WTC11 (cell line): Measurements from ENCODE around the gene ASB1. TPM values are rescaled to one million over a fixed set of nuclear protein-coding genes. Genes with fewer than 3 reads are reported as not detected.
A peak's percentile ranks its signal among the peaks of the same experiment; 100 is the strongest.

Experiments used
- ATAC-seq: fragments of 200-7000 bp; cut with Tn5 transposase; 2 replicates; pipeline ENCODE4 v1.10.0; 2021; ENCODE audit warnings: mild to moderate bottlenecking, moderate library complexity
- Bru-seq: library from RNA; stranded (reverse); fragments of 400-500 nt; gene quantifications from one replicate; lab custom pipeline; 2021; lab: Mats Ljungman, UMichigan
- CTCF ChIA-PET: fragments of 300-600 bp; sonication (Branson Sonifier 250); formaldehyde crosslinking; loops from one replicate; lab custom pipeline; 2021; ENCODE audit warnings: antibody characterized with exemption; lab: Charles Lee
- POLR2A ChIA-PET: fragments of 350-600 bp; sonication (Branson Sonifier 250); formaldehyde crosslinking; loops from one replicate; lab custom pipeline; 2021; ENCODE audit warnings: antibody characterized with exemption; lab: Charles Lee
- DNase-seq: peaks from one replicate; pipeline ENCODE4 v3.0.0; 2021; ENCODE audit warnings: low spot score
- H3K27ac Mint-ChIP-seq: 2 replicates; pipeline ENCODE4 v1.8.0; 2021; ENCODE audit warnings: mixed read lengths
- H3K27me3 Mint-ChIP-seq: 2 replicates; pipeline ENCODE4 v1.8.0; 2021; ENCODE audit warnings: low read depth, mild to moderate bottlenecking, moderate library complexity, mixed read lengths
- H3K36me3 Mint-ChIP-seq: 2 replicates; pipeline ENCODE4 v1.8.0; 2021; ENCODE audit warnings: mixed read lengths
- H3K4me1 Mint-ChIP-seq: 2 replicates; pipeline ENCODE4 v1.8.0; 2022; ENCODE audit warnings: mixed read lengths
- H3K4me3 Mint-ChIP-seq: 2 replicates; pipeline ENCODE4 v1.8.0; 2021; ENCODE audit warnings: mild to moderate bottlenecking, moderate library complexity, mixed read lengths
- H3K9me3 Mint-ChIP-seq: 2 replicates; pipeline ENCODE4 v1.8.0; 2021; ENCODE audit warnings: mixed read lengths
- ATF2 ChIP-seq: sonication (generic); formaldehyde crosslinking; IDR thresholded peaks from 2 replicates; pipeline ENCODE4 v1.8.1; 2022; ENCODE audit warnings: low read depth, missing genetic modification reagents, borderline replicate concordance
- ATF6 ChIP-seq: sonication (generic); formaldehyde crosslinking; IDR thresholded peaks from 2 replicates; pipeline ENCODE4 v1.8.1; 2023; ENCODE audit warnings: mild to moderate bottlenecking, missing genetic modification reagents
- CDX4 ChIP-seq: fragments of 250-450 bp; sonication (Bioruptor Pico); IDR thresholded peaks from 2 replicates; pipeline ENCODE4 v1.9.0; 2021; ENCODE audit warnings: moderate library complexity, mild to moderate bottlenecking, inconsistent platforms, borderline replicate concordance
- E2F1 ChIP-seq: sonication (generic); formaldehyde crosslinking; IDR thresholded peaks from 2 replicates; pipeline ENCODE4 v1.8.0; 2022; ENCODE audit warnings: mild to moderate bottlenecking, missing genetic modification reagents
- EMX1 ChIP-seq: fragments of 250-450 bp; sonication (Bioruptor Pico); IDR thresholded peaks from 2 replicates; pipeline ENCODE4 v1.8.0; 2021; ENCODE audit warnings: mild to moderate bottlenecking
- ETV6 ChIP-seq: sonication (generic); formaldehyde crosslinking; IDR thresholded peaks from 2 replicates; pipeline ENCODE4 v1.8.1; 2022; ENCODE audit warnings: mild to moderate bottlenecking, missing genetic modification reagents
- GABPB1 ChIP-seq: sonication (generic); formaldehyde crosslinking; IDR thresholded peaks from 2 replicates; pipeline ENCODE4 v1.8.1; 2023; ENCODE audit warnings: mild to moderate bottlenecking, missing genetic modification reagents
- GRHL2 ChIP-seq: fragments of 250-450 bp; sonication (Bioruptor Pico); IDR thresholded peaks from 2 replicates; pipeline ENCODE4 v1.8.0; 2022; ENCODE audit warnings: mild to moderate bottlenecking, moderate library complexity; ENCODE audit not compliant: insufficient replicate concordance, severe bottlenecking
- GTF2I ChIP-seq: fragments of 250-450 bp; sonication (Bioruptor Pico); conservative IDR thresholded peaks from 2 replicates; pipeline ENCODE4 v1.4.0; 2021; ENCODE audit warnings: mild to moderate bottlenecking
- JAZF1 ChIP-seq: fragments of 250-450 bp; sonication (Bioruptor Pico); IDR thresholded peaks from 2 replicates; pipeline ENCODE4 v1.9.0; 2021; ENCODE audit warnings: moderate library complexity, mild to moderate bottlenecking, inconsistent platforms
- MLX ChIP-seq: sonication (generic); formaldehyde crosslinking; IDR thresholded peaks from 2 replicates; pipeline ENCODE4 v1.8.1; 2023; ENCODE audit warnings: mild to moderate bottlenecking, missing genetic modification reagents, moderate library complexity
- NR3C1 ChIP-seq: sonication (generic); formaldehyde crosslinking; conservative IDR thresholded peaks from 2 replicates; pipeline ENCODE4 v1.8.1; 2023; ENCODE audit warnings: low read depth, mild to moderate bottlenecking, missing genetic modification reagents
- PRRX2 ChIP-seq: fragments of 250-450 bp; sonication (Bioruptor Pico); IDR thresholded peaks from 2 replicates; pipeline ENCODE4 v1.8.0; 2021; ENCODE audit warnings: mild to moderate bottlenecking
- TCF7 ChIP-seq: sonication (generic); formaldehyde crosslinking; IDR thresholded peaks from 2 replicates; pipeline ENCODE4 v1.8.0; 2022; ENCODE audit warnings: mild to moderate bottlenecking, low read depth, missing genetic modification reagents, moderate library complexity
- TEAD1 ChIP-seq: sonication (generic); formaldehyde crosslinking; IDR thresholded peaks from 2 replicates; pipeline ENCODE4 v1.8.0; 2022; ENCODE audit warnings: mild to moderate bottlenecking, missing genetic modification reagents
- ZNF281 ChIP-seq: sonication (generic); formaldehyde crosslinking; IDR thresholded peaks from 2 replicates; pipeline ENCODE4 v1.8.0; 2023; ENCODE audit warnings: mild to moderate bottlenecking, missing genetic modification reagents
- ZNF425 ChIP-seq: fragments of 250-450 bp; sonication (Bioruptor Pico); conservative IDR thresholded peaks from 2 replicates; pipeline ENCODE4 v1.9.0; 2021; ENCODE audit warnings: mild to moderate bottlenecking
- ZNF512 ChIP-seq: sonication (generic); formaldehyde crosslinking; IDR thresholded peaks from 2 replicates; pipeline ENCODE4 v1.8.1; 2022; ENCODE audit warnings: missing genetic modification reagents, borderline replicate concordance
- long read RNA-seq, 3 experiments: library from RNA in 1 of 3; library from capped mRNA in 1 of 3; library from polyadenylated mRNA in 1 of 3; unstranded in 2 of 3; stranded (forward) in 1 of 3; transcript quantifications; one replicate each; pipeline ENCODE4 v2.0.0, GENCODE V29; 2021
- total RNA-seq: library from RNA; stranded (reverse); gene quantifications from 3 replicates; pipeline ENCODE4 v1.2.3, GENCODE V29; 2021

Gene ASB1
- 36.2 to 43.9 TPM (median 39.1 TPM) in 3 replicates for total RNA-seq
- percentile 84 among the genes with signal in this experiment for Bru-seq, nascent RNA
- long read RNA-seq, experiment 1, full-length matches to known transcripts = 40 of 74 reads
- long read RNA-seq, experiment 1, partial matches to known transcripts = 3 of 74 reads
- long read RNA-seq, experiment 1, other reads (novel, unspliced or antisense) = 31 of 74 reads
- long read RNA-seq, experiment 2, partial matches to known transcripts = 1 of 31 reads
- long read RNA-seq, experiment 2, other reads (novel, unspliced or antisense) = 27 of 31 reads
- long read RNA-seq, experiment 3, full-length matches to known transcripts = 47 of 67 reads
- long read RNA-seq, experiment 3, partial matches to known transcripts = 2 of 67 reads
- long read RNA-seq, experiment 3, other reads (novel, unspliced or antisense) = 18 of 67 reads

- peak; percentile 80 for DNase-seq
- Mint-ChIP-seq H3K27me3 (no peaks in the 10 kb centered on the region), H3K27ac (peak within 1 kb of the TSS; percentile 97), H3K4me1 (peaks cover 19% of the 10 kb centered on the region), H3K36me3 (no peaks in the 10 kb centered on the region), H3K9me3 (no peaks in the 10 kb centered on the region), H3K4me3 (peak within 1 kb of the TSS; percentile 95)
- CTCF ChIA-PET = interaction anchor here (1.9 kb wide), 1 partner anchor 59 kb away, joined by 7 read pairs; no protein-coding TSS in a partner anchor
- peak; percentile 82 for ATAC-seq
- POLR2A ChIA-PET = no interaction called here
- TF ChIP-seq PRRX2 (CRISPR knock-in tag) (peak; percentile 8; the same call in 1 of the 2 replicates), ZNF425 (CRISPR knock-in tag) (no peak), ATF6 (CRISPR knock-in tag) (no peak), NR3C1 (no peak), MLX (CRISPR knock-in tag) (0 out of 2 replicates have a peak, but pooled peaks have one; percentile 29), ETV6 (CRISPR knock-in tag) (no peak; the same call in 1 of the 2 replicates), TCF7 (CRISPR knock-in tag) (0 out of 2 replicates have a peak, but pooled peaks have one; percentile 35), ATF2 (CRISPR knock-in tag) (no peak), ZNF512 (CRISPR knock-in tag) (no peak), EMX1 (CRISPR knock-in tag) (no peak), GRHL2 (CRISPR knock-in tag) (no peak), GABPB1 (peak; percentile 73; the same call in 1 of the 2 replicates), CDX4 (CRISPR knock-in tag) (no peak), TEAD1 (CRISPR knock-in tag) (no peak; the same call in 1 of the 2 replicates), GTF2I (CRISPR knock-in tag) (no peak), E2F1 (no peak), ZNF281 (CRISPR knock-in tag) (no peak), JAZF1 (CRISPR knock-in tag) (no peak)
Measured at GRCh38 chr2:238426568-238427434, at the start of gene ASB1. Gene ASB1 (plus strand): TSS chr2:238426927. CDS start chr2:238427071, 144 bp downstream.
